ENCODE results near the gene GTPBP6.

- TF ChIP-seq NANOG (IDR thresholded peaks at IDR 0.05; ENCODE audit: borderline replicate concordance) (no peak), JUNB (IDR thresholded peaks at IDR 0.05; ENCODE audit: unreplicated experiment) (no peak), CTCF (conservative IDR thresholded peaks at IDR 0.05; ENCODE audit: low read depth in 2 of 2) (no peak), EZH2phosphoT487 (IDR thresholded peaks at IDR 0.05; ENCODE audit: unreplicated experiment) (no peak), CREB1 (CRISPR knock-in tag; IDR thresholded peaks at IDR 0.05; ENCODE audit: low read depth) (no peak), POLR2AphosphoS5 (IDR thresholded peaks at IDR 0.05; ENCODE audit: low read depth) (no peak), REST (IDR thresholded peaks at IDR 0.05; ENCODE audit: unreplicated experiment) (no peak)
Measured at GRCh38 chrX:353566-354535, 35.3 kb upstream of the GTPBP6 start.
